NT2/D1 (cell line): ENCODE data around the gene IPPK.

Source experiments
- DNase-seq: peaks from one replicate; pipeline ENCODE4 v3.0.0-alpha.2; 2011; ENCODE audit warnings: low read depth, low spot score
- H3K27me3 ChIP-seq: 2 replicates; pipeline ENCODE4 v1.6.0; 2011; ENCODE audit warnings: mild to moderate bottlenecking; ENCODE audit not compliant: insufficient read length, insufficient read depth
- H3K36me3 ChIP-seq: 2 replicates; pipeline ENCODE4 v1.6.1; 2011; ENCODE audit warnings: mild to moderate bottlenecking, low read length, mixed read lengths; ENCODE audit not compliant: insufficient read depth, insufficient read length
- H3K4me1 ChIP-seq: 2 replicates; pipeline ENCODE4 v1.5.1; 2011; ENCODE audit not compliant: insufficient read depth, insufficient read length
- H3K4me3 ChIP-seq: 2 replicates; pipeline ENCODE4 v1.5.1; 2011; ENCODE audit warnings: low read depth; ENCODE audit not compliant: insufficient read length
- H3K9ac ChIP-seq: 2 replicates; pipeline ENCODE4 v1.6.0; 2011; ENCODE audit warnings: low read depth; ENCODE audit not compliant: insufficient read length
- H3K9me3 ChIP-seq: 2 replicates; pipeline ENCODE4 v1.5.1; 2011; ENCODE audit warnings: mild to moderate bottlenecking, low read length; ENCODE audit not compliant: insufficient read depth
- SUZ12 ChIP-seq: IDR thresholded peaks from 2 replicates; pipeline ENCODE4 v1.6.1; 2011; ENCODE audit not compliant: insufficient read length, insufficient read depth; ENCODE audit errors: extremely low read depth
- YY1 ChIP-seq: IDR thresholded peaks from 2 replicates; pipeline ENCODE4 v1.6.1; 2011; ENCODE audit not compliant: insufficient read length, insufficient read depth
- ZNF274 ChIP-seq: IDR thresholded peaks from 2 replicates; pipeline ENCODE4 v1.6.1; 2011; ENCODE audit warnings: mild to moderate bottlenecking, low read depth, low read length

The IPPK gene

GRCh38 chr9:92714787-92715487 lies 45.0 kb upstream of the IPPK start:
- Histone ChIP-seq H3K9ac (no peak overlapping the region), H3K36me3 (peaks cover 100% of the 10 kb centered on the region), H3K9me3 (no peaks in the 10 kb centered on the region), H3K4me3 (no peak overlapping the region), H3K4me1 (peaks cover 7% of the 10 kb centered on the region), H3K27me3 (no peaks in the 10 kb centered on the region)
- no peak for TF ChIP-seq SUZ12
- DNase-seq, result no peak

GRCh38 chr9:92714016-92714415 lies 44.1 kb upstream of the IPPK start:
- no peaks in the 10 kb centered on the region for H3K27me3 ChIP-seq
- no peak for TF ChIP-seq SUZ12
- no peak for TF ChIP-seq ZNF274
- TF ChIP-seq YY1, result no peak
- H3K9me3 ChIP-seq, result no peaks in the 10 kb centered on the region
- H3K36me3 ChIP-seq, result peaks cover 100% of the 10 kb centered on the region
- H3K9ac ChIP-seq, result no peak overlapping the region
- H3K4me1 ChIP-seq, result peaks cover 7% of the 10 kb centered on the region
- H3K4me3 ChIP-seq, result no peak overlapping the region
- DNase-seq, result no peak

GRCh38 chr9:92713528-92713927 lies 43.6 kb upstream of the IPPK start:
- no peak for DNase-seq
- Histone ChIP-seq H3K9me3 (no peaks in the 10 kb centered on the region), H3K36me3 (peaks cover 96% of the 10 kb centered on the region), H3K4me1 (peaks cover 7% of the 10 kb centered on the region), H3K9ac (no peak overlapping the region), H3K4me3 (no peak overlapping the region), H3K27me3 (no peaks in the 10 kb centered on the region)
- no peak for TF ChIP-seq YY1

GRCh38 chr9:92712767-92713166 lies 42.8 kb upstream of the IPPK start:
- H3K36me3 ChIP-seq, result peaks cover 89% of the 10 kb centered on the region

GRCh38 chr9:92711844-92712243 lies 41.9 kb upstream of the IPPK start:
- no peak for DNase-seq
- TF ChIP-seq YY1 (no peak), SUZ12 (no peak), ZNF274 (no peak)
- Histone ChIP-seq H3K27me3 (no peaks in the 10 kb centered on the region), H3K9ac (no peak overlapping the region), H3K9me3 (no peaks in the 10 kb centered on the region), H3K4me3 (no peak overlapping the region), H3K36me3 (peaks cover 80% of the 10 kb centered on the region), H3K4me1 (peaks cover 7% of the 10 kb centered on the region)

More at GRCh38 chr9:92712767-92713166, 42.8 kb upstream of the IPPK start:
- H3K4me3 ChIP-seq, result no peak overlapping the region
- no peak overlapping the region for H3K9ac ChIP-seq
- TF ChIP-seq YY1 (no peak), SUZ12 (no peak), ZNF274 (no peak)
- no peak for DNase-seq
- no peaks in the 10 kb centered on the region for H3K27me3 ChIP-seq
- no peaks in the 10 kb centered on the region for H3K9me3 ChIP-seq
- peaks cover 7% of the 10 kb centered on the region for H3K4me1 ChIP-seq

- H3K9ac ChIP-seq, result no peak overlapping the region
- peaks cover 7% of the 10 kb centered on the region for H3K4me1 ChIP-seq
- H3K27me3 ChIP-seq, result no peaks in the 10 kb centered on the region
- no peak for DNase-seq
- peaks cover 73% of the 10 kb centered on the region for H3K36me3 ChIP-seq
- H3K4me3 ChIP-seq, result no peak overlapping the region
- H3K9me3 ChIP-seq, result no peaks in the 10 kb centered on the region
- TF ChIP-seq SUZ12 (no peak), YY1 (no peak), ZNF274 (no peak)
Observed at GRCh38 chr9:92711146-92711545, 41.2 kb upstream of the IPPK start.

GRCh38 chr9:92710368-92710767 lies 40.4 kb upstream of the IPPK start:
- no peaks in the 10 kb centered on the region for H3K27me3 ChIP-seq
- H3K36me3 ChIP-seq, result peaks cover 65% of the 10 kb centered on the region
- DNase-seq, result no peak
- no peak overlapping the region for H3K9ac ChIP-seq
- H3K4me3 ChIP-seq, result no peak overlapping the region
- H3K9me3 ChIP-seq, result no peaks in the 10 kb centered on the region
- no peak for TF ChIP-seq SUZ12
- TF ChIP-seq YY1, result no peak
- no peak for TF ChIP-seq ZNF274
- peaks cover 2% of the 10 kb centered on the region for H3K4me1 ChIP-seq

- Histone ChIP-seq H3K27me3 (no peaks in the 10 kb centered on the region), H3K4me3 (no peak overlapping the region), H3K9me3 (no peaks in the 10 kb centered on the region), H3K4me1 (peaks cover 2% of the 10 kb centered on the region), H3K9ac (no peak overlapping the region), H3K36me3 (peaks cover 61% of the 10 kb centered on the region)
- no peak for DNase-seq
- TF ChIP-seq YY1 (no peak), SUZ12 (no peak), ZNF274 (no peak)
Observed at GRCh38 chr9:92709954-92710353, 40.0 kb upstream of the IPPK start.
